ENCODE results near the gene DRAP1.

DRAP1 gene, protein sequence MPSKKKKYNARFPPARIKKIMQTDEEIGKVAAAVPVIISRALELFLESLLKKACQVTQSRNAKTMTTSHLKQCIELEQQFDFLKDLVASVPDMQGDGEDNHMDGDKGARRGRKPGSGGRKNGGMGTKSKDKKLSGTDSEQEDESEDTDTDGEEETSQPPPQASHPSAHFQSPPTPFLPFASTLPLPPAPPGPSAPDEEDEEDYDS

DNA sequence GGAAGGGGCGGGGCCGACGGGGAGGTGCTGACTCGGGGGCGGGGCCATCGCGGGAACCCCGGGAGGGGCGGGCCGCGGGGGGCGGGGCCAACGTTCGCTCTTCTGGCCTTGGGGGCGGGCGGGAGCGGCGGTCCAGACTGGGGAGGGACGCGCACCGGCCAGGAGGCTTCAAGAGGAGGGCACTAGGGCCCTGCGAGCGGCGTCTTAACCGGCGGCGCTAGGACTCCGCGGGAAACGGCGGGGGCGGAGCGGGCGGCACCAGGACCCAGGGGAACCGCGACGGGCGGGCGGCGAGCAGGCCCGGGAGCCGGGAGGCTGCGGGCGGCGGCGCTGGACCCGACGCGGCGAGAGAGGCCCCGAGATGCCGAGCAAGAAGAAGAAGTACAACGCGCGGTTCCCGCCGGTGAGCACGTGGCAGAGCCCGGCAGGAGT is at the start of gene DRAP1:
Gene DRAP1, plus strand, starts transcription at position 286 of the 432 bp plus-strand sequence. Its CDS starts 76 bp downstream, at position 362.
- peak; percentile 96 for DNase-seq

DNA sequence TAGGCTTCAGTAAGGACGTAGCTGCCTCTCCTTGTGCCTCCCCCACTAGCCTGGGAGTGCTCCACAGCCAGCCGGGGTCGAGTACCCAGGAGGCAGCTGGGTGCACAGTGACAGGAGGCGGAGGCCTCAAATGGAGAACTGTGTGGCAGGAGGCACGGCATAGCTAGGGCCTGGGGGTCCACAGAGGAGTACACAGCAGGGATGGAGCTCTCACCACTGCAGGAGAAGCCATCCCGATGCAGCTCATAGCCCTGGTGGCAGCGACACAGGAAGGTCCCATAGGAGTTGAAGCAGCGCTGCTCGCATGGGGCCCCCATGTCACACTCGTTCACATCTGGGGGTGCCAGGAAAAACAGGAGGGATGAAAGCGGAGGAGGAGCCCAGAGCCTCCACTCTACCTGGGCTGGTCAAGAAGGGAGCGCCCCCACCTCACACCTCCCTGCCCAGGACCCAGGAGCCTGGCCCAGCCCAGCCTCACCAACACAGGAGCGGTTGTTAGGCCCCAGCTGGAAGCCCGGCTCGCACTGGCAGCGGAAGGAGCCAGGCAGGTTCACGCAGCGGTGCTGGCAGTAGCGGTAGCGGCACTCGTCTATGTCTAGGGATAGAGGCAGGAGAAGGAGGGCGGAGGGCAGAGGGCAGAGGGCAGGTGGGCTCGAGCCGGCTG is 49.5 kb upstream of the DRAP1 start:
- no peak for DNase-seq

DNA sequence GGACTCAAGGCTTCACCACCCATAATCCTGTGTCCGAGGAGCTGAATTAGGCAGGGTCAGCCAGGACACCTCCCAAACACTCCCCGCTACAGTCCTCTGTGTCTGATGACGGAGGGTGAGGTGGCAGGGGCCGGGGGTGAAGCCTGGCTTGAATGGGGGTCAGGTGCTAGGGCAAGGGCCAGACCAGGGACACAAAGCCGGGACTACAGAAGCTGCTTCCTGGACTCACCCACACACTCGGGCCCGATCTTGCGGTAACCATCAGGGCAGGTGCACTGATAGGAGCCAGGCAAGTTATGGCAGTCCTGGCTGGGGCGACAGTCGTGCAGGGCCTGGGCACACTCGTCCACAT is 48.9 kb upstream of the DRAP1 start:
- no peak for DNase-seq

DNA sequence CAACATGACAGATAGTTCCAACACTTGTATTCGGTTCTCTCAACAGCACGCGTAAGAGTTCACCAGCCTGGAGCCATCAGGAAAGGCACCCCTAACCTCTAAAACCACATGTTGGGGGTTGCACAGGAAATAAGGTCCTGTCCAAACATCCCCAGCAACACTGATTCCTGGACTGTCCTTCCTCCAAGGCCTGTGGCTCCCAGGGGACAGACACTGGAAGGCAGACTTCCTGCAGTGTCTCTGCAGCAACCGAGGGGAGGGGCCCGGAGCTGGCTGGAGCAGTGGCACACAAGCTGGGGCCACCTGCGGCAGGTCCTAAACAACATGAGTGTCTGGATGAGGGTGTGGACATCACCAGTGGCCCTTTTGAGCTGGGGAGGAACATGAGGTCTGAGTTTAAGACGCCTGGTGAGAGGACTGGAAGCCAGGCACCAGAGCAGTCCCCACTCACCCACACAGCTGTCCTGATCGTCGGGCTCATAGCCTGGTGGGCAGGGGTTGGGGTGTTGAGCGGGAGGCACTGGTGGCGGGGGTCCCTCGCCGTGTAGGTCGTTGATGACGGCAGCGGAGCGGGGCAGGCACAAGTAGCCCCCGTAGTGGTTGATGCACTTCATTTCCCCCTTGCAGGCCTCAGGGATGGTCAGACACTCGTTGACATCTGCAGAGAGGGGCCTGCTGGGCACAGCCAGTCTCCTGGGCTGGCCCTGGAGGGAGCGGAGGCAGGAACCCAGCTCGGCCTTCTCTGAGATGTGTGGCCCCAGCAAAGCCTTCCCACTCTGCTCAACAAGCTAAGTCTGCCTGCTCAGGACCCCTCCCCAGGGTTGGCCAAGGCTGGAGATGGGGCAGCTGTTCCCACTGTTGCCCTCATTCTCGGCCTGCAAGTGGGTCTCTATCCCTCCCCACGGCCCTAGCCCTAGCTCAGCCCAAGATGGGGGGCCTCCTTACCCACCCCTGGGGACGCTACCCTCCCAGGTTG is 48.2 kb upstream of the DRAP1 start:
- no peak for DNase-seq

DNA sequence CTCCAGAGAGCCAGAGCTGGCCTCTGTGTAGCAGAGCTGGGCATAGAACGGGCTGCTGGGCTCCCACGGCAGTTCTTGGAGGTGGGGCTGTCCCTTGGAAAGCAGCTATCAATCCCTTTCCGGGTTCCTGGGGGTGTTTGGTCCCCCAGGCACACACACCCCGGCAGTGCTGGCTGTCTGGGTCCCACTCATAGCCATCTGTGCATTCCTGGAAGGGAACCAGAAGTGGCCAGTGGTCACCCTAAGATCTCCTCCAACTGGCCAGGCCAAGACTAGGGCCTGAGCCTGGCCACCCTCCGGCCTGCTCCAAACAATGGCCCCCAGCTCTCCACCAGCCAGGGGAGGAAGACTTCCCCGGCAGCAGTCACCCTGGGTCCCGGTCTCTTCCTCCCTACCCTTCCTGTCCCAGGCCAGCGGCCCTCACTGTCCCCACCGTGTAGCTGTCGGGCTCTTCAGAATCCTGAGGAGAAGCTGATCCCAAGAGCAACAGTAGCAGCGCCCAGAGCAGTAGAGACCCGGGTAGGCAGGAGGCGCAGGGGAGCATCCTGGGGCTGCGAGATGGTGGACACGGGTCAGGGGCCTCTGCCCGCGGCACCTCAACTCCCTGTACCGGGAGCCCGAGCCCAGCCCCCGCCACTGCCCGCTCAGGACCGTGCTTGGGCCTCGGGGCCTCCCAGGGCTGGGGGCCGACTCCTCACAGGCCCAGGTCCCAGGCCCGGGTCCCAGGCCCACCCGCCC is 47.2 kb upstream of the DRAP1 start:
- no peak for DNase-seq

DNA sequence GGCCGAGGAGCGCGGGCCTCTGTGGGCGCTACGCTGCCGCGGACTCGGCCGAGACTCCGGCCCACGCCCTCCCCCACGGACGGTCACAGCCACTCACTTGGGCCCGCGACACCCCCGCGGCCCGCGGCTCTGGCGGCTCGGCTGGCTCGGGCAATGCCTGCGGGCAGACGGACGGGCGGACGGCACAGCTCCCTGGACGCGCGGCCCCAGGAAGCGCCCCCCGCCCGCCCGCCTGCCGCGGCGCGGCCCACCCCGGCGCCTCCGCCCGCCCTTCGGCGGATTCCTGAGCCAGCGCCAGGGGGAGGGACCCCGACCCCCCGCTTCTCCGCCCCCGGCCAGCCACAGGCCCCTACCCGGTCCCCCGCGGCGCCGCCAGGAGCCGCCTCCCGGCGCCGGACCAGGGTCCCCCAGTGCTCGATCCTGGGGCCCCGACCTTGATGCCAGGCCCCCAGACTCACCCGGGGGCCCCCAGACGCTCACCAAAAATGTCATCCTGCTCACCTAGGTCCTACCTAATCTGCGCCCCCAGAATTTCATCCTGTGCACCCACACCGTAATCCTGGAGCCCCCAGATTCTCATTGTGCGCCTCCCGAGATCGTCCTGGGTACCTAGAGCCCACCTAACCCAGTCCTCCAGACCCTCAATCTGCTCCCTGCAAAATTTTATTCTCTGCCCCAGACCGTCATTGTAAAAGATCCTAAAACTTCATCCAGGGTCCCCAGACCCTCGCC is 46.5 kb upstream of the DRAP1 start, which contains the start of gene EFEMP2:
Gene EFEMP2, minus strand, starts transcription at position 215 of the 732 bp plus-strand sequence. CDS start 446 bp downstream, outside the sequence.
- no peak for DNase-seq

DNA sequence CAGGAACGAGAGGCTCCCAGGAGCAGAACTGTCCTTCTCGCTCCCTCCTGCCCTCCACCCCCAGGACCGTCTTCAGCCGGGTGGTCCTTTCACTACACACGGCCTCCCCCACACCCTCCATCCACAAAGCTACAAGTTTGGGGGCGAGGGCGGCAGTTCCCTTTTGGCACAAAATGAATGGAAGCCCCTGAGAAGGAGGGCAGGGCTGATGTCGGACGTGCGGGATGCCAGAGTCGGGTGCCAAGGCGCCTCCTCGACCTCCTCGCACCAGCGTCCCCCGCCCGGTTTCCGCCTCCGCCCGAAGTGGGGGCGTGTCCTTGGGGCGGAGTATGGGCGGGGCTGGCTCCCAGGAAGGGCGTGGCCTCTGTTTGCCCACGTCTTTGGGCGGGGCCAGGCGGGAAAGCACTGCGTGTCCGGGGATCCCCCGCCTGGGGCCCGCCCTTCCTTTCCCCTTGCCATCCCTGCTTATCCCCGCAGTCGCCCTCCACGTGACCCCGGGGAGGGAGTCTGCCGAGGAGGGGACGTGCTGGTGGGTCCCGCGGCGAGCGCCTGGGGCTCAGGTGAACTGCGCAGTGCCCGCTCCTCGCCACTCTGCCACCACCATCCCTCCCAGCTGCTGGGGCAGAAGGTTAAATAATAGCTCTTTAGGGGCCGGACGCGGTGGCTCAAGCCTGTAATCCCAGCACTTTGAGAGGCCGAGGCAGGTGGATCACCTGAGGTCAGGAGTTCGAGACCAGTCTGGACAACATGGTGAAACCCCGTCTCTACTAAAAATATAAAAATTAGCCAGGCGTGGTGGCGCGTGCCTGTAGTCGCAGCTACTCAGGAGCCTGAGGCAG is 45.7 kb upstream of the DRAP1 start:
- DNase-seq: peak; percentile 94

DNA sequence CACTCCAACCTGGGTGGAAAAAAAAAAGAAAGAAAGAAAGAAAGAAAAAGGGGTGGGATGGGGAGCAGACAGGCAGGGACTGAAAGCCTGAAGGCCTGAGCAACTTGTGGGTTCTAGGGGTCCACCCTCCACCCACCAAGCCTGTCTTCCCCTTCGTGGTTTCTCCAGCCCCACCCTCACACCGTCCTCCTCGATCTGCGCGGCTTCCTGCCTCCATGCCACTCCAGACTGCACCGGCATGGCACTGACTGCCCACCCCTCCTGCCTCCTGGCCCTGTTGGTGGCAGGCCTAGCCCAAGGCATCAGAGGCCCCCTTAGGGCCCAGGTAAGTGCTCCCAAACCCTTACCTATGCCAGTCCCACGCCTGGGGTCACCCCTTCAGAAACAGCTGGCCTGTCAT is 39.6 kb upstream of the DRAP1 start, which contains the start of gene CTSW:
Gene CTSW, plus strand, starts transcription at position 221 of the 400 bp plus-strand sequence. Its CDS starts 18 bp downstream, at position 239.
- DNase-seq: no peak

DNA sequence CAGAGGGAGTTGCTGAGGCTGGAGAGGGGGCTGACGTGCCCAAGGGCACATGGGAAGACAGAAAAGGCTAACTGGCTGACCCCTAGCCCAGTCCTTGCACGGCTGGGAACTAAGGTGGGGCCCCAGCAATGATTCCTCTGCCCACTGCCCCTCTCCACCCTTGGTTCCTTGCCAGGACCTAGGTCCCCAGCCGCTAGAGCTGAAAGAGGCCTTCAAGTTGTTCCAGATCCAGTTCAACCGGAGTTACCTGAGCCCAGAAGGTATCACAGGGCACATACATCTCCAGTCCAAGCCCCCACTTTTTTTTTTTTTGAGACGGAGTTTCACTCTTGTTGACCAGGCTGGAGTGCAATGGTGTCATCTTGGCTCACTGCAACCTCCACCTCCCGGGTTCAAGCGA is 39.2 kb upstream of the DRAP1 start:
- no peak for DNase-seq

DNA sequence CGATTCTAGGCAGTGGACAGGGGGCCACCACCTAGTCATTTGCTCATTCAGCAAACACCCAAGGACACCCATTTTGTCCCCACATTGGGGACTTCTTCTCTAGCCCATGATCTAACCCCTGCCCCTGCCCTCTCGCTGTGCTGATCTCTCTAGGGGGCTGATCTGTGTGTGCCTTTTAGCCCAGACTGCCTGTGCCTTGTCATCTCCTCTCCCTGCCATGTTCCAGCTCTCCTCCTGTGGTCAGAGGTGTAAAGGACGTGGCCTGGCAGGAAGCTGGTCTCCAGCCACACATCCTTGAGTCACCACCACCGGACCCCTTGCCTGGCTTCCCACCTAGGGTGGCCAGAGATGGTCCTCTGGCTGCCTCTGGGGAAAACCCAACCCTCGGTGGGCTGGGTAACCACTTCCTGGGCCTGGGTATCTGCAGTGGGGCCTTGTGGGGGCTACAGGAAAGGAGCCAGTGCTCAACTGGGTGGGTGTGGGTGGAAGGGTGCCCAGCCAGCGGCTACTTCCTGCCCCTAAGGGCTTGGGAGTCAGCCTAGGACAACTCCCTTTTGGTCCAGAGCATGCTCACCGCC is 38.3 kb upstream of the DRAP1 start:
- no peak for DNase-seq

DNA sequence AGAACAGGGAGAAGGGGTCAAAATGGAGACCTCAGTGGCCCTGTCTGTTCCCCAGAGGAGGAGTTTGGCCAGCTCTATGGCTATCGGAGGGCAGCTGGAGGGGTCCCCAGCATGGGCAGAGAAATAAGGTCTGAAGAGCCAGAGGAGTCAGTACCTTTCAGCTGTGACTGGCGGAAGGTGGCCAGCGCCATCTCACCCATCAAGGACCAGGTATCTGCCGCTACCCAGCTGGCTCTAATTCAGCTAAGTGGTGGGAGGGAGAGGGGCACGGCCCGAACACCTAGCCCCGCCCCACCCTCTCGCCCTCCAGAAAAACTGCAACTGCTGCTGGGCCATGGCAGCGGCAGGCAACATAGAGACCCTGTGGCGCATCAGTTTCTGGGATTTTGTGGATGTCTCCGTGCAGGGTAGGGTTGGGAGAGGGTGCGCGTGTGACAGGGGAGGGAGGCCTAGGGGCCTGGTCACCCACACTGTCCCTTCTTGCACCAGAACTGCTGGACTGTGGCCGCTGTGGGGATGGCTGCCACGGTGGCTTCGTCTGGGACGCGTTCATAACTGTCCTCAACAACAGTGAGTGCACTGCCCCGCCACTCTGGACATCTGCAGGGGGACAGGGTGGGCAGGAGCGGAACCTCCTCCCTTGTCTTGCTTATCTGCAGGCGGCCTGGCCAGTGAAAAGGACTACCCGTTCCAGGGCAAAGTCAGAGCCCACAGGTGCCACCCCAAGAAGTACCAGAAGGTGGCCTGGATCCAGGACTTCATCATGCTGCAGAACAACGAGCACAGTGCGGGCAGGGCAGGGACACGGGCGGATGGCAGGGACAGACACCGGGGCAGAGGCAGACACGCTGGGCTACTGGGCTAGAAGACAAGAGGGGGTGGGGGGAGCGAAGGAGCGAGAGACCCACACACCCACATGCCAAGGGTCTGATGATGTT is 36.8 kb upstream of the DRAP1 start:
- DNase-seq: no peak

DNA sequence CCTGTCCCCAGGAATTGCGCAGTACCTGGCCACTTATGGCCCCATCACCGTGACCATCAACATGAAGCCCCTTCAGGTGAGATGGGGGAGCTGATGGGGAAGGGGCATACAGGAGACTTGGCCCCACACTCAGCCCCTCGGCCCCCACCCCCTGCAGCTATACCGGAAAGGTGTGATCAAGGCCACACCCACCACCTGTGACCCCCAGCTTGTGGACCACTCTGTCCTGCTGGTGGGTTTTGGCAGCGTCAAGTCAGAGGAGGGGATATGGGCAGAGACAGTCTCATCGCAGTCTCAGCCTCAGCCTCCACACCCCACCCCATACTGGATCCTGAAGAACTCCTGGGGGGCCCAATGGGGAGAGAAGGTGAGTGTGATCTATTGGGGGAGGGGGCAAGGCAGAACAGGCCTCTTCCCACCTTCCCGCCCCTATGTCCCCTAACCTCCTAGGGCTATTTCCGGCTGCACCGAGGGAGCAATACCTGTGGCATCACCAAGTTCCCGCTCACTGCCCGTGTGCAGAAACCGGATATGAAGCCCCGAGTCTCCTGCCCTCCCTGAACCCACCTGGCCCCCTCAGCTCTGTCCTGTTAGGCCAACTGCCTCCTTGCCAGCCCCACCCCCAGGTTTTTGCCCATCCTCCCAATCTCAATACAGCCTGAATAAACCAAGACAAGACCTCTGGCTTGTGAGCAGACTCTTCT is 36.0 kb upstream of the DRAP1 start:
- no peak for DNase-seq

DNA sequence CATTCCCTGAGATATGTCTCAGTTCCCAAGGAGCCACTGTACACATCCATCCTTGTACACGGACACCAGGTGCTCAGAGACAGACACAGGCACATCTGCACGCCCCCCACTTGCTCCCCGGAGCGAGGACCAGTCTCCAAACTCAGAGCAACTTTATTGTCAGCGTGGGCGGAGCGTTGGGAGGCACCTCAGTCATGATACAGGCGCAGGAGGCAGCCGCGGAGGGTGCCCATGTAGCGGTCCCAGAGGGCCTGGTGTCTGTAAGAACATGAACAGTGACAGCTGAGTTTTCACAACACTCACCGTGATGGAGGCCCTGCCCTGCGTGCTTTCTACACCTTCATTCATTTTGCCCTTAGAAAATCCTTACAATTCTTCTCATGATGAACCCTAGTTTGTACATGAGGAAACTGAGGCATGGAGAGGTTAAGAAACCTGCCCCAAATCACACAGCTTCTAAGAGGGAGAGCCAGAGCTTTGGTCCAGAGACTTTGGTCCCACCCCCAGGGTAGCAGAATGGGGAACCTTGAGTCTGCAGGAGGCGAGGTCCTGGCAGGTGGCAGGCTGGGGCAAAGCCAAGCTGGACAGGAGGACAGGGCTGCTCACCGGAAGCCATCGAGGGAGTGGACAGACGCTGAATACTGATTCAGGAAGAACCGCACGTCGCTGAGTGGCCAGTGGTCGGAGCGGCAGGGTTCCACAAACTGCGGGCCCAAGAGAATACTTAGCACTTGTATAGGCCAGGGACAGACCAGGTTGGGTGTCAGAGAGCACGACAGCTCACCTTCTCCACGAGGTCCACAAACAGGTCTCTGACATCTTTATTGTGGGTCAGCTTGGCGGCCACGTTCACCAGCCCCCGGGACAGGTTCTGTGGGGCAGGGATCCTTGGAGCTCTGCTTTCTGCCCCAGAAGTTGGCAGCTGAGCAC is 35.2 kb upstream of the DRAP1 start:
- no peak for DNase-seq

DNA sequence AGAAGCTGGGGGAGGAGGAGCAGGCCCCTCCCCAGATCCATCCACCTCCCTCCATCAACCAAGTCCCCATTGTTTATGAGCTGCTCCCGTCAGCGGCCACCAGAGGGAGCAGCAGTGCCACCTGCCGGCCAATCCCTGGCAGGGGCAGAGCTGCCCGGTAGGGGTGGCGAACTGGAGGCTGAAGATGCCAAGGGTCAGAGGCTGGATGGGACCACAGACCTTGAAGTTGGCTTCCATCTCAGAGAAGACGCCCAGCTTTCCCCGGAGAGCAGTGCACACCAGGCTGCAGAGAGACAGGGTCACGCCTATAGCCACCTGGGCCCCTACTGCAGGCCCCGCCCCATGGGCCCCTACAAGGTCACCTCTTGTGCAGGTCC is 34.5 kb upstream of the DRAP1 start:
- DNase-seq: peak; percentile 52

DNA sequence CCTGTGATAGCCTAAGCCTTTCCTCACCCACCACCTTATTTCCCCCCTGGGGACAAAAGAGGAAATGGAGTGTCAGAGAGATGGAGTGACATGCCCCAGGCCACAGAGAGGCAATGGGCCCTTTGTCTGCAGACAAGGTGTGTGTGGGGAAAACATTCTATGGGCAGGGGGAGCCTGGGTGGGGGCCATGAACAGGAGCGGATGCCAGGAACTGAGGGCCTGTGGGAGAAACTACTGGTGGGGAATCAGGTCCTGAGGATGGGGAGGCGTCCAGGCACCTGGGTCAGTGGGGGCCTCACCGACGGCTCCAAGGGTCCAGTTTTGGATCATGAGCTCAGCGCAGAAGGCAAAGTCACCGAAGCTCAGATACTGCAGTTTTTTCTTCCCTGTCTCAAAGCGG is 34.0 kb upstream of the DRAP1 start:
- no peak for DNase-seq

DNA sequence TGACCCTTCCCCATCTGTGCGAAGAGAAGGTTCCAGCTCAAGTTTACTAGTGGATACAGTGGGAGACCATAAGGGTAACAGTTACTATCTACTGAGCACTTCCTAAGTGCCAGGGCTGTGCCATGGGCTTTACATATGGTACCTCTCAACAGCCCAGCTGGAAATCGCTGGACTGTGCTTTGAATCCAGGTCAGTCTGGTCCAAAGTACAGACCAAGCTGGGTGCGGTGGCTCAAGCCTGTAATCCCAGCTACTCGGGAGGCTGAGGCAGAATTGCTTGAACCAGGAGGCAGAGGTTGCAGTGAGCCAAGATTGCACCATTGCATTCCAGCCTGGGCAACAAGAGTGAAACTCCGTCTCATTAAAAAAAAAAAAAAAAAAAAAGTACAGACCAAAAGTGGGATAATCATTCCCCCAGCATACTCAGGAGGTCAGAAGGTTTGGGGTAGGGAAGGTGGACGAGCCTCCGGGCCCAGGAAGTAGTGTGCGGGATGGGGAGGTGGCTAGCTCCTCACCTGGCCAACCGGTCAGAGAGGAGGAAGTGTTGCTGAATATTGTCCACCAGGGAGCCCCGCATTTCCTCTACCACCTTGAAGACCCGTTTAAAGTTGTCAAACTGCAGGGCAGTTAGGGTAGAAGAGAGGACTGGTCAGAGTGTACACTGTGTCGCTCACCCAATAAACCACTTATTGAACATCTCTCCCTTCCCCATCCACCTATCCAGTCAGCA is 33.3 kb upstream of the DRAP1 start:
- DNase-seq: no peak
